HFFc6 (cell line): ENCODE data around the gene GABRG2. TPM values are rescaled to one million over a fixed set of nuclear protein-coding genes. Genes with fewer than 3 reads are reported as not detected.

Source experiments
- DNase-seq: peaks from one replicate; pipeline ENCODE4 v3.0.0-alpha.2; 2018
- H3K27ac Mint-ChIP-seq: 2 replicates; pipeline ENCODE4 v1.8.0; 2020; ENCODE audit warnings: mild to moderate bottlenecking, mixed read lengths
- H3K27me3 Mint-ChIP-seq: 2 replicates; pipeline ENCODE4 v1.8.0; 2021; ENCODE audit warnings: mild to moderate bottlenecking, moderate library complexity, mixed read lengths; ENCODE audit not compliant: insufficient read depth
- H3K36me3 Mint-ChIP-seq: 2 replicates; pipeline ENCODE4 v1.8.0; 2021; ENCODE audit warnings: low read depth, mixed read lengths
- H3K4me1 Mint-ChIP-seq: 2 replicates; pipeline ENCODE4 v1.8.0; 2020; ENCODE audit warnings: low read depth, mixed read lengths
- H3K4me3 Mint-ChIP-seq: 2 replicates; pipeline ENCODE4 v1.8.0; 2020; ENCODE audit warnings: mild to moderate bottlenecking, moderate library complexity, mixed read lengths
- H3K9me3 Mint-ChIP-seq: 2 replicates; pipeline ENCODE4 v1.8.0; 2020; ENCODE audit warnings: mild to moderate bottlenecking, mixed read lengths
- CTCF ChIP-seq: fragments of 200-600 bp; sonication (generic); IDR thresholded peaks from 2 replicates; pipeline ENCODE4 v1.5.0; 2021; ENCODE audit warnings: antibody characterized with exemption, mild to moderate bottlenecking
- total RNA-seq, 6 experiments: library from RNA; stranded (reverse); fragmentation: NEBNext Ultra II Directional; extraction: Animal tissue kit (Norgen Biotek cat#: 25700); gene quantifications; 2 replicates in 1 of 6; 3 replicates in 5 of 6; pipeline ENCODE4 v1.2.3, GENCODE V29; 2021

The GABRG2 gene
- total RNA-seq, 6 experiments from 2014 or later: not detected

GRCh38 chr5:162091336-162091735 lies 23.8 kb downstream of the GABRG2 start:
- DNase-seq: no peak
- TF ChIP-seq CTCF: no peak
- no peak overlapping the region for H3K27ac Mint-ChIP-seq
- no peaks in the 10 kb centered on the region for H3K4me1 Mint-ChIP-seq
- no peak overlapping the region for H3K4me3 Mint-ChIP-seq
- peaks cover 18% of the 10 kb centered on the region for H3K9me3 Mint-ChIP-seq
- peaks cover 4% of the 10 kb centered on the region; the same call in 1 of the 2 replicates for H3K36me3 Mint-ChIP-seq
- no peaks in the 10 kb centered on the region; the same call in 1 of the 2 replicates for H3K27me3 Mint-ChIP-seq

- TF ChIP-seq CTCF: no peak
- no peak overlapping the region for H3K4me3 Mint-ChIP-seq
- H3K9me3 Mint-ChIP-seq: peaks cover 15% of the 10 kb centered on the region
- H3K27me3 Mint-ChIP-seq: no peaks in the 10 kb centered on the region; the same call in 1 of the 2 replicates
- no peak for DNase-seq
- H3K4me1 Mint-ChIP-seq: no peaks in the 10 kb centered on the region
- H3K27ac Mint-ChIP-seq: no peak overlapping the region
- H3K36me3 Mint-ChIP-seq: no peaks in the 10 kb centered on the region
These were observed 28.9 kb downstream of the GABRG2 start for GRCh38 chr5:162096448-162096847.

- DNase-seq: no peak
- no peaks in the 10 kb centered on the region for H3K36me3 Mint-ChIP-seq
- H3K9me3 Mint-ChIP-seq: peaks cover 25% of the 10 kb centered on the region
- no peak for TF ChIP-seq CTCF
- no peaks in the 10 kb centered on the region for H3K4me1 Mint-ChIP-seq
- no peak overlapping the region for H3K27ac Mint-ChIP-seq
- H3K27me3 Mint-ChIP-seq: no peaks in the 10 kb centered on the region
- no peak overlapping the region for H3K4me3 Mint-ChIP-seq
These were observed 40.0 kb downstream of the GABRG2 start for GRCh38 chr5:162107591-162107990.

- Mint-ChIP-seq H3K27me3 (no peaks in the 10 kb centered on the region), H3K4me1 (no peaks in the 10 kb centered on the region), H3K36me3 (no peaks in the 10 kb centered on the region), H3K27ac (no peak overlapping the region), H3K4me3 (no peak overlapping the region), H3K9me3 (peaks cover 26% of the 10 kb centered on the region)
- no peak for TF ChIP-seq CTCF
- no peak for DNase-seq
These were observed 52.2 kb downstream of the GABRG2 start for GRCh38 chr5:162119801-162120200.

- Mint-ChIP-seq H3K4me3 (no peak overlapping the region), H3K9me3 (peaks cover 27% of the 10 kb centered on the region), H3K27me3 (no peaks in the 10 kb centered on the region), H3K4me1 (no peaks in the 10 kb centered on the region), H3K27ac (no peak overlapping the region), H3K36me3 (no peaks in the 10 kb centered on the region)
- TF ChIP-seq CTCF: no peak
- DNase-seq: no peak
These were observed 60.5 kb downstream of the GABRG2 start for GRCh38 chr5:162128117-162128516.

GRCh38 chr5:162132348-162132747 lies 64.8 kb downstream of the GABRG2 start:
- Mint-ChIP-seq H3K27ac (no peak overlapping the region), H3K36me3 (no peaks in the 10 kb centered on the region), H3K27me3 (no peaks in the 10 kb centered on the region), H3K9me3 (peaks cover 35% of the 10 kb centered on the region), H3K4me1 (no peaks in the 10 kb centered on the region), H3K4me3 (no peak overlapping the region)
- TF ChIP-seq CTCF: no peak
- no peak for DNase-seq
